Head of caudate nucleus (tissue), 42 donors: ENCODE measurements around the gene LAMA3.

Source experiments
- DNase-seq, 42 donors: peaks; one replicate each; pipeline versions ENCODE4 v3.0.0 to v3.0.0-alpha.2; 2020 to 2021; ENCODE audit warnings: mixed read lengths in 7 of 42
- intact Hi-C: fragments of 100-400 bp; cut with DNase I; formaldehyde crosslinking; loops from one replicate; pipeline ENCODE4 v1.15.0; 2022

Gene LAMA3

DNA sequence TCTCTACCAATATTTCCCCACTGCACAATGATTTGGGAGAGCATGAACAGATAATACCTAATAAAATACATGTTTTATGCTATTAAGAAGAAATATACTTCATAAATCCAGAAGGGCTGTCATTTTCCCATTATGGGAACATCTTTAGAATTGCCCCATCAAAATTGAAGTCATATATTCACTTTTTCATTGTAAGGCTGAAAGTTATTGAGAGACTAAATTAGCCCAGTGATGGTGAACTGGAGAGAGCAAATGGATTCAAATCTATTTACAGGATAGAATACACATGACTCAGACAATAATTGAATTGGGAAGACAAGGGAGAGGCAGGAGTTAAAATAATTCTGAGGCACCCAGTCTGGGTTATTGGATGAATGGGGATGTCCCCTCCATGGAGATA lies 245.6 kb downstream of the LAMA3 start:
- DNase-seq: no peak
- intact Hi-C loops: no loop called here

GRCh38 chr18:23935804-23936203 lies 246.6 kb downstream of the LAMA3 start:
- intact Hi-C loops: no loop called here
- DNase-seq: no peak

GRCh38 chr18:23936381-23936958 lies 247.2 kb downstream of the LAMA3 start:
- DNase-seq: peak in 1 of 42 donors; percentile 14
- intact Hi-C loops: no loop called here

GRCh38 chr18:23938043-23938756 lies 248.9 kb downstream of the LAMA3 start:
- peak in 1 of 42 donors; percentile 28 for DNase-seq
- intact Hi-C loops: no loop called here

GRCh38 chr18:23938901-23939341 lies 249.7 kb downstream of the LAMA3 start:
- intact Hi-C loops: no loop called here
- DNase-seq: no peak

DNA sequence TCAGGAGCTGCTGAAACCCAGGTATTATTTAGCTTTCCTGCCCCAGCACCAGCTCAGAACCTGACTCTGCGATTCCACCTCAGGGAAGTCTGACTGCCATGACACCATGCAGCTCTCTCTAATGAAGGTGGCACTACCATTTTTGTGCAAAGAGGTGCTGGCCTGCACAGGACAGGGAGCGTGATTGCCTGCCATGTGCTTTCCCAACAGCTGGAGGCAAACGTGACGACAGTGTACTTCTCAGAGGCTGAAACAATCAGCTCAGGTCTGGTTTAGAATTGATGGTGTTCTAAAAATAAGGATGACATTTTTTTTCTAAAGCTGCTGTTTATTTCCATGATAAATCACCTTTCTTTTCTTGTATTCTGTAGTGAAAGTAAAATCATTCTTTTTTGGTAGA lies 250.1 kb downstream of the LAMA3 start:
- intact Hi-C loops: no loop called here

GRCh38 chr18:23939896-23940295 lies 250.6 kb downstream of the LAMA3 start:
- no peak for DNase-seq
- intact Hi-C loops: no loop called here

More for the DNA sequence above, 250.1 kb downstream of the LAMA3 start:
- no peak for DNase-seq

DNA sequence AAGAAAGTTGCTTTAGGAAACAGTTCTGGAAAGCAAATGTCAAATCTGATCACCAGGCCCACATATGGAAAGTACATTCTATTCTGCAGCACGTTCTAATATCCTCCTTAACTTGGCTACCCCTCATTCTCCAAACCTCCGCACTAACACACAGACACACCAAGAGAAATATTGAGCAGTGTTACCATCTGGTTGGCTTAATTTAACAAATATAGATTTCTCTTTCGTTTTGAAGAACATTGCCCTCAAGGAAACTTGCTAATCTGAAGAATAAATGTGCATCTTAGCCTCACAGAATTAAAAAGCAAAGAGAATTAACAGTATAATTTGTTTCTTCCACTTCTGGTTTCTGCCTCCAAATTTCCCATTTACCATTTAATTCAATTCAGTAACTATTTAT lies 252.5 kb downstream of the LAMA3 start:
- intact Hi-C loops: no loop called here
- DNase-seq: no peak

DNA sequence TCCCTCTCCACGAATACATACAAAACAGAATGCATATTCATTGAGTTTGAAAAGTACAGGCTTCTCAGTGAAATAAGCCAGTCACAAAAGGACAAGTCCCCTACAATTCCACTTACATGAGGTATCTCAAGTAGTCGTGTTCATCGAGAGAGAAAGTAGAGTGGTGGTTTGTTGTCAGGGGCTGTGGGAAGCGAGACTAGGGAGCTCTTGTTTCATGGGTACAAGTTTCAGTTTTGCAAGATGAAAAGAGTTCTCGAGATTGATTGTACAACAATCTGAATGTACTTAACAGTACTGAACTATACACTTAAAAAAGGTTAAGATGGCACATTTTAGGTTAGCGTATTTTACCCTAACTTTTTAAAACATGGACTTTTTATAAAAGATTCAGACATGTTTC lies 253.9 kb downstream of the LAMA3 start:
- no peak for DNase-seq
- intact Hi-C loops: no loop called here

- peak in 6 of 42 donors; percentile 9 to 44 (median 23) for DNase-seq
- intact Hi-C loops: no loop called here
Observed at GRCh38 chr18:23943903-23944624, 254.8 kb downstream of the LAMA3 start.

- intact Hi-C loops: no loop called here
- no peak for DNase-seq
Observed at GRCh38 chr18:23945416-23946079, 256.3 kb downstream of the LAMA3 start.

DNA sequence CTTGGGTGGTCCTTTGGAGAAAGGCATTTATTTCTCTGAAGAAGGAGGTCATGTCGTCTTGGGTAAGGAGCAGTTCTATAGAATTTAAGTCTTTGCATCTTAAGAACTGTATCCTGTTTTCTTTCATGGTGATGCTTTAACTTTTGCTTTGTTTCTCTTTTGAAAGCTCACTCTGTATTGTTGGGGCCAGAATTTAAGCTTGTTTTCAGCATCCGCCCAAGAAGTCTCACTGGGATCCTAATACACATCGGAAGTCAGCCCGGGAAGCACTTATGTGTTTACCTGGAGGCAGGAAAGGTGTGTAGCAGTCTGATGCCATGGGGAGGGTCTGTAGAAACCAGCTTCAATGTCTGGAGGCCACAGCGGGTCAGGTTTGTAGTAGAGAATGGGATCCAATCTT lies 260.6 kb downstream of the LAMA3 start:
- intact Hi-C loops: no loop called here
- peak in 1 of 42 donors; percentile 23 for DNase-seq

GRCh38 chr18:23950644-23951043 lies 261.4 kb downstream of the LAMA3 start:
- intact Hi-C loops: no loop called here

GRCh38 chr18:23951206-23951605 lies 262.0 kb downstream of the LAMA3 start:
- peak in 1 of 42 donors; percentile 27 for DNase-seq
- intact Hi-C loops: no loop called here

More at GRCh38 chr18:23950644-23951043, 261.4 kb downstream of the LAMA3 start:
- no peak for DNase-seq

GRCh38 chr18:23953984-23954383 lies 264.7 kb downstream of the LAMA3 start:
- peak in 2 of 42 donors; percentile 5 to 30 for DNase-seq
- intact Hi-C loops: no loop called here

- DNase-seq: peak in 1 of 42 donors; percentile 2
- intact Hi-C loops: no loop called here
Observed at GRCh38 chr18:23956483-23956882, 267.2 kb downstream of the LAMA3 start.

- peak; percentile 21 to 86 (median 64) for DNase-seq
- intact Hi-C loops: no loop called here
Observed at GRCh38 chr18:23958036-23958435, 268.8 kb downstream of the LAMA3 start.

DNA sequence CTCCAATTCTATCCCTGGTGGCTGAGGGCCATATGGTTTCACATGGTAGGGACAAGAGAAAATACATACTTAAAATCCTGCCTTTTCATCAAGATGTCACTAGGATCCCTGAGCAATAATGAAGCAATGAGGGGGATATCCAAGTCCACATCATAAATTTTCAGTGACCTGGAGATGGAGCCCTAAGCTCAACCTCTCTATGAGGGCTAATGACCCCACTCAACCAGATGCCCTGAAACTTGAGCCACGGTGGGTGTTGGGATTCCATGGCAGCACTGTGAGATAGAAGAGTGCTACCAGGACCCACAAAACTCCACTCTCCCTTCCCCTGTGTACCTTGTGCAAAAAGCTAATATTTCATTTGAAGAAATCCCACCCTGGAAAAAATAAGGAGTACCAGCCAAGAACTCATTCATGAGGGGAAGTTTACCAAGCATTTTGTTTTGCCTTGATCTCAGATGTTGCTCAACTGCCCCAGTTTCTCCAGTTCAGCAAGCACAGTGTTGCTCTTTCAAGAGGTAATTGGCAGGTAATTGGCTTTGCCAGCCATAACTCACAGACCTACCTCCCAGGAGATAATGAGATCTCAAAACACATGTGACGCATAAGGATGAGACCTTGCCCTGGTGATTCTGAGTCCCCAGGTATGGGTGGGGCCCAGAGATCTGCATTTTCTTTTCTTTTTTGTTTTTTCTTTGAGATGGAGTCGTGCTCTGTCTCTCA lies 274.4 kb downstream of the LAMA3 start:
- DNase-seq: peak in 1 of 42 donors; percentile 45
- intact Hi-C loops: no loop called here
